H54 (cell line): ENCODE results near the gene DPEP1.
"Not testable (repeated sequence)": the region's sequence is repeated elsewhere in the genome, so short reads cannot be mapped to it uniquely, and the experiment has no call there.

Experiments used
- DNase-seq: peaks from one replicate; pipeline ENCODE4 v3.0.0; 2011; ENCODE audit warnings: low spot score, mixed read lengths; ENCODE audit not compliant: insufficient read length
- FAIRE-seq: peaks from 3 replicates; lab custom pipeline; 2011; peaks lifted over from hg19 to GRCh38; lab: Jason Lieb, UNC
- POLR2A ChIP-seq: IDR thresholded peaks from 2 replicates; pipeline ENCODE4 v1.6.1; 2011; ENCODE audit warnings: low read depth, mild to moderate bottlenecking, low read length

Gene DPEP1

GRCh38 chr16:89613231-89613953, at the start of gene DPEP1:
TSS of gene DPEP1 (plus strand) at chr16:89613642. CDS start at chr16:89630411, 16,769 bp downstream.
- DNase-seq (no peak), FAIRE-seq (no peak)
- TF ChIP-seq POLR2A: no peak

GRCh38 chr16:89564476-89565255, 48.8 kb upstream of the DPEP1 start:
- no peak for TF ChIP-seq POLR2A
- FAIRE-seq (no peak), DNase-seq (no peak)

- FAIRE-seq: no peak
- DNase-seq: no peak
- no peak; the same call in 1 of the 2 replicates for TF ChIP-seq POLR2A
These were observed 48.3 kb upstream of the DPEP1 start for GRCh38 chr16:89565256-89565505.

DNA sequence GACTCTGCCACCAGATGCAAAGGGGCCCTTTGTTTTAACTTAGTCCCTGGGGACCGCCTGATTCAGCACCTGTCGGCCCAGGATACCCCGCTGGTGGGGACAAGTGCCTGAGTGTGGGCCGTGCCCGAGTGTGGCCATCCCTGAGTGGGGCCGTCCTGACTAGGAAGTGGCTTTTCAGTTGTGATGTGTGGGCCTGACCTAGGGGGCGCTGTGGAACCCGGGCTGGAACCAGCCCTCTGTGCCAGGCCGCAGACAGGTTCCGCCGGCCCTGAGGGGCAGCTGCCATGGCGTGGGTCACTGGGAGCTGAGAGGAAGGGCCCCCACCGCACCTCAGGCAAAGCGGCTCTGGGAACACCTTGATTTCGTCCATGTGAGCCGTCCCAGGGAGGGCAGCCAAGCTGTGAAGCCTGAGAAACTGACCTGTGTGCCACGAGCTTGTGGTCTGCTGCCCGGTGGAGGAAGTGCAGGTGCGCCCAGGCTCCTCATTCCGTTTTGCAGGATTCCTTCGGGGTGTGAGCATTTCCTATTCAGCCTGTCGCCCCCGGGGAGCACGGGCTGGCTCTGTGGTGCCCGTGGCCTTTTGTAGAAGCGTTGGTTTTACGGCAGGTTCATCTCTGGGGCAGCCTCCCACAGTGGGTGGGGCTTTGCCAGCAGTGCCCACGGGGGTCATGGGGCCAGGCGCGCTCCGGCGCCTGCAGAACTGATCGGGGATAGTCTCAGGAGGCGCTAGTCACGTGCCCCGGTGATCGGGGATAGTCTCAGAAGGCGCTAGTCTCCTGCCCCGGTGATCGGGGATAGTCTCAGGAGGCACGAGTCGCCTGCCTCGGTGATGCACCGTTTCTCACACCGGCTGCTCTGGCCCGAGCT, 47.7 kb upstream of the DPEP1 start:
- FAIRE-seq (no peak), DNase-seq (no peak)
- TF ChIP-seq POLR2A: peak; percentile 18

DNA sequence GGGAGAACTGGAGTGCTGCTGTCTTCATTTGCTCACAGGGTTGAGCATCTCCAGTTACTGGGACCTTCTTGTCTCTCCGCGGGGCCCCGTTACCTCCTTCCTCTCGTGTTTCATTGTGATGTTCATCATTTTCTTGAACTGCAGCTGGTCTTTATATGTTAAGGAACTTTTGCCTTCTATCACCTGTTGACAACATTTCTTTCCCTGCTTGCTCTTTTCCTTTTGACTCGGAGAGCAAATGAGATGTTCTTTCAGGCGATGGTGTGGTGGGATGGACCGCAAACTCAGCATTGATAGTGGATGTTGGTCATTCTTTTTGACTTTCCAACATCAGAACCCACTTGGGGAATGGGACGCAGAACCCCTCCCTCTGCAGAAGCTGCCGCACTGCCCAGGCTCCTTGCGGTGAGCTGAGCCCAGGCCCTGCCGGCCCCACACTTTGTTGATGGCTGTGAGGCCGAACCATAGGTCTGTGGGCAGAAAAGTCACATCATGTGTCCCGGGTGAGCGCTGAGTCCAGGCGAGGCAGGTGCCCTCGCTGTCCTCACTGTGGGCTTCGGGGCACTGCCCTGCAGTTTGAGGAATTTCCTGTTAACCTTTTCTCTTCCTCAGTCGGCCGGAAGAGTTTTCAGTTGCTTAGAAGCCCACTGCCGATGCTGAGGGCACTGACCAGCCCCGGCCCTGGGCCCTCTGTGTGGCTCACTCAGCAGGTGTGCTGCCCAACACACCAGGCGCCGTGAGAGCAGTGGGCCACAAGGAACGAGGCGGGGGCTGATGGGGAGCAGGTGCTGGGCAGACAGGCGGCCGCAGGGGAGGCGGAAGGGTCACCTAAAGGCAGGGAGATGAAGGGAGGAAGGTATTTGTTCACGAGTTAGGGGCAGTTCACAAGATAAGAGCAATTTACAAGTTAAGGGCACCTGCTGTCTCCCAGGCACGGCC, 45.5 kb upstream of the DPEP1 start:
- no peak for FAIRE-seq
- TF ChIP-seq POLR2A: no peak
- no peak for DNase-seq

GRCh38 chr16:89569506-89570341, 43.7 kb upstream of the DPEP1 start:
- TF ChIP-seq POLR2A: no peak
- DNase-seq (no peak), FAIRE-seq (no peak)

GRCh38 chr16:89570342-89570923, 43.0 kb upstream of the DPEP1 start:
- no peak for DNase-seq
- no peak for TF ChIP-seq POLR2A
- no peak for FAIRE-seq

- DNase-seq, FAIRE-seq: not testable (repeated sequence)
These were observed 42.4 kb upstream of the DPEP1 start for GRCh38 chr16:89570983-89571598.

GRCh38 chr16:89571636-89572035, 41.8 kb upstream of the DPEP1 start:
- no peak for DNase-seq
- no peak for FAIRE-seq
- no peak for TF ChIP-seq POLR2A

GRCh38 chr16:89572073-89572484, 41.4 kb upstream of the DPEP1 start:
- FAIRE-seq: no peak
- no peak for DNase-seq

GRCh38 chr16:89572485-89573205, 40.8 kb upstream of the DPEP1 start:
- DNase-seq (no peak), FAIRE-seq (no peak)
- no peak for TF ChIP-seq POLR2A

More at GRCh38 chr16:89572073-89572484, 41.4 kb upstream of the DPEP1 start:
- TF ChIP-seq POLR2A: no peak
